Sigmoid colon (tissue), 7 donors: ENCODE results near the gene FKTN. TPM values are rescaled to one million over a fixed set of nuclear protein-coding genes. Genes with fewer than 3 reads are reported as not detected.

Experiments
- DNase-seq: peaks from one replicate; pipeline ENCODE4 v3.0.0-alpha.2; 2019
- H3K27ac ChIP-seq, 4 donors: fragments of 200-600 bp; sonication (generic); one replicate each; pipeline ENCODE4 v1.5.1; 2016 to 2019; ENCODE audit warnings: mild to moderate bottlenecking in 1 of 4
- H3K27me3 ChIP-seq, 3 donors: fragments of 200-600 bp; sonication (generic); one replicate each; pipeline ENCODE4 v1.5.1; 2019; ENCODE audit warnings: mild to moderate bottlenecking in 1 of 3
- H3K36me3 ChIP-seq, 4 donors: fragments of 200-600 bp; sonication (generic); one replicate each; pipeline ENCODE4 v1.5.1; 2016 to 2019
- H3K4me1 ChIP-seq, 4 donors: fragments of 200-600 bp; sonication (generic); one replicate each; pipeline ENCODE4 v1.5.1; 2017 to 2019
- H3K4me3 ChIP-seq, 4 donors: fragments of 200-600 bp; sonication (generic); one replicate each; pipeline ENCODE4 v1.5.1; 2017 to 2019; ENCODE audit warnings: mild to moderate bottlenecking in 2 of 4, moderate library complexity in 1 of 4
- H3K9me3 ChIP-seq, 4 donors: fragments of 200-600 bp in 3 of 4; sonication (generic) in 3 of 4; one replicate each; pipeline versions ENCODE4 v1.5.1 to v1.6.1; 2013 to 2019
- EP300 ChIP-seq, 4 donors: sonication (generic); formaldehyde crosslinking; IDR thresholded peaks; one replicate each; pipeline ENCODE4 v1.6.1; 2017; ENCODE audit warnings: antibody characterized with exemption in 4 of 4
- POLR2A ChIP-seq, 2 donors: fragments of 450-650 bp; IDR thresholded peaks; one replicate each; pipeline ENCODE4 v1.6.1; 2016; ENCODE audit warnings: antibody characterized with exemption in 2 of 2, mild to moderate bottlenecking in 2 of 2, moderate library complexity in 2 of 2
- POLR2AphosphoS5 ChIP-seq, 4 donors: sonication (generic); formaldehyde crosslinking; IDR thresholded peaks; one replicate each; pipeline ENCODE4 v1.6.1; 2017; ENCODE audit warnings: antibody characterized with exemption in 4 of 4
- WGBS, 2 donors: extraction: QIAGEN DNeasy Blood & Tissue Kit; methylation state at CpG; one replicate each; pipeline ENCODE4 v1.1.7; 2013; 5-methylcytosine and 5-hydroxymethylcytosine counted together
- intact Hi-C: fragments of 100-400 bp; cut with DNase I; formaldehyde crosslinking; loops from one replicate; pipeline ENCODE4 v1.15.1; 2023
- polyA plus RNA-seq, 3 donors: library from polyadenylated mRNA; stranded (reverse); fragments of 200-250 nt; gene quantifications; one replicate each; pipeline ENCODE4 v1.2.3, GENCODE V29; 2013
- total RNA-seq, 4 donors: library from RNA; depleted of rRNA; stranded (reverse); fragments of >200 nt; gene quantifications; one replicate each; pipeline ENCODE4 v1.1.0, GENCODE V29; 2016
- TF ChIP-seq, protein P1 (sequence below), 4 experiments: fragments of 450-650 bp in 3 of 4; fragments of 200-600 bp in 1 of 4; IDR thresholded peaks; one replicate each; pipeline ENCODE4 v1.5.1; 2016 to 2019; ENCODE audit warnings: antibody characterized with exemption in 4 of 4, mild to moderate bottlenecking in 3 of 4, moderate library complexity in 2 of 4
- donor health status: healthy with polysubstance abuse.
- donor health status: Bipolar disorder and iron deficiency.
- donor health status: healthy.

The FKTN gene
- total and polyA plus RNA-seq, 7 donors, result 0.60 to 13.9 (median 8.0) TPM

DNA sequence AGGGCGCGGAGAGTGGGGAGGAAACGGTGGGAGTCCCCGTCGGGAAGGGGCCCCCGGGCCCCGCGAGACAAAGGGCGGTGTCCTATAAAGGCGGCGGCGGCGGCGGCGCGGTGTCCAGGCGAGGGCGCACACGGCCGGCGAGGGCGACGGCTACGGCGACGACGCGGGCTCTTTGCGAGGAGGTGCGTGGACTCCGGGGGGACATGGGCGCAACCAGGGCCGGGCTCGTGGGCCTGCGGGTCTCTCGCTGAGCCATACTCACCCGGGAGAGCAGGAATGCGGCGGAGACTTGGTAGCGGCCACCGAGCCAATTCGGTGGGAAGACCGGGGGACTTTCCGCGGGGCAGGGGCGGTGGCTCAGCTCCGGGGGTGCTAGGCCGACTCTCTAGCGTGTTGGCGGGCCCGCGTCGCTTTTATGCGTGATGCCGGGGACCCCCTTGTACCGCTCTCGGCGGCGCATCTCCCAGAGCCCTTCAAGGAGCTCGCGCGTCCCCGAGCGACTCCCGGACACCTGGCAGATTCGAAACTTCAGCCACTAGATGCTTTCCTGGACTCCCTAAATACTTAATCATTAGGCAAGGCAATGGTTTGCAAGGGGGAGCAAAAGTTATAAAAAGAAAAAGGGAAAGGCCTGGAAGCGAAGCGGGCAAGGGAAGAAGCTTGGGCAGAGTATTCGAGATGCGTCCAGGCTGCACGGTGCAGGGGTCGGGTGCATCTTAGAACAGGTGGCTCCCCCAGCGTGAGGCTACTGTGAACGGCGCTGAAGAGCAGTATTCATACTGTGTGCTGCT, 98.4 kb downstream of the FKTN start:
- intact Hi-C loops, result no loop called here
- WGBS, 2 donors, result 1% methylated on average over 75 of the region's 75 CpGs
- TF ChIP-seq POLR2AphosphoS5 (IDR thresholded peaks at IDR 0.05) (no peak), EP300 (IDR thresholded peaks at IDR 0.05) (no peak), POLR2A (IDR thresholded peaks at IDR 0.05) (no peak)
- TF ChIP-seq, protein P1, sequence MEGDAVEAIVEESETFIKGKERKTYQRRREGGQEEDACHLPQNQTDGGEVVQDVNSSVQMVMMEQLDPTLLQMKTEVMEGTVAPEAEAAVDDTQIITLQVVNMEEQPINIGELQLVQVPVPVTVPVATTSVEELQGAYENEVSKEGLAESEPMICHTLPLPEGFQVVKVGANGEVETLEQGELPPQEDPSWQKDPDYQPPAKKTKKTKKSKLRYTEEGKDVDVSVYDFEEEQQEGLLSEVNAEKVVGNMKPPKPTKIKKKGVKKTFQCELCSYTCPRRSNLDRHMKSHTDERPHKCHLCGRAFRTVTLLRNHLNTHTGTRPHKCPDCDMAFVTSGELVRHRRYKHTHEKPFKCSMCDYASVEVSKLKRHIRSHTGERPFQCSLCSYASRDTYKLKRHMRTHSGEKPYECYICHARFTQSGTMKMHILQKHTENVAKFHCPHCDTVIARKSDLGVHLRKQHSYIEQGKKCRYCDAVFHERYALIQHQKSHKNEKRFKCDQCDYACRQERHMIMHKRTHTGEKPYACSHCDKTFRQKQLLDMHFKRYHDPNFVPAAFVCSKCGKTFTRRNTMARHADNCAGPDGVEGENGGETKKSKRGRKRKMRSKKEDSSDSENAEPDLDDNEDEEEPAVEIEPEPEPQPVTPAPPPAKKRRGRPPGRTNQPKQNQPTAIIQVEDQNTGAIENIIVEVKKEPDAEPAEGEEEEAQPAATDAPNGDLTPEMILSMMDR (IDR thresholded peaks at IDR 0.05), result no peak
- no peaks in the 10 kb centered on the region for H3K9me3 ChIP-seq
- no peak for DNase-seq
- H3K4me1 ChIP-seq, result peaks cover 0 to 12% (median 12%) of the 10 kb centered on the region in 4 donors
- peaks cover 3 to 41% (median 20%) of the 10 kb centered on the region in 3 donors for H3K27me3 ChIP-seq
- no peaks in the 10 kb centered on the region for H3K36me3 ChIP-seq
- peak overlapping the region; percentile 23 to 58 (median 46) for H3K4me3 ChIP-seq
- H3K27ac ChIP-seq, result no peak overlapping the region

DNA sequence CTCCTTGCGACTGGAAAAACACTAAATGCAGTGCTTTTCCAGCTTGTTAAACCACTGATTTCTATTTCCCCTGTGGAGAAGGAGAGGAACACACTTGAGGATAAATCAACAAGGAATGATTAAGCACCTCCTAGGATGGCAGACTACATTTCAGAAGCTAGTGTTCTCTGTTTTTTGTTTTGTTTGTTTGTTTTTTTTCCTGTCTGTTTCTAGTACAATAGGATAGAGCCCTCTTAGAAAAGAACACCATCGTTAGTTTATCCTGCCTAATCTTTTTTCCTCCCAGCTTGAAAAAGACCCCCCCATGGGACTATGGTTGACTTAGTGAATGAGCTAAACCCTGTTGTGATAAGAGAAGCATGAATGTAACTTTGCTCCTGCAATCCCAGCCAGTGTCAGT, 100.4 kb downstream of the FKTN start:
- 90 to 92% methylated on average over 2 of the region's 2 CpGs for WGBS, 2 donors
- DNase-seq, result no peak
- intact Hi-C loops, result no loop called here
- TF ChIP-seq EP300 (IDR thresholded peaks at IDR 0.05) (no peak), POLR2A (IDR thresholded peaks at IDR 0.05) (no peak), POLR2AphosphoS5 (IDR thresholded peaks at IDR 0.05) (no peak)
- TF ChIP-seq, protein P1 (IDR thresholded peaks at IDR 0.05), result no peak
- H3K4me1 ChIP-seq, result peaks cover 0 to 12% (median 12%) of the 10 kb centered on the region in 4 donors
- H3K27ac ChIP-seq, result no peak overlapping the region
- H3K4me3 ChIP-seq, result no peak overlapping the region
- no peaks in the 10 kb centered on the region for H3K9me3 ChIP-seq
- H3K36me3 ChIP-seq, result no peaks in the 10 kb centered on the region
- H3K27me3 ChIP-seq, result peaks cover 3 to 41% (median 20%) of the 10 kb centered on the region in 3 donors

DNA sequence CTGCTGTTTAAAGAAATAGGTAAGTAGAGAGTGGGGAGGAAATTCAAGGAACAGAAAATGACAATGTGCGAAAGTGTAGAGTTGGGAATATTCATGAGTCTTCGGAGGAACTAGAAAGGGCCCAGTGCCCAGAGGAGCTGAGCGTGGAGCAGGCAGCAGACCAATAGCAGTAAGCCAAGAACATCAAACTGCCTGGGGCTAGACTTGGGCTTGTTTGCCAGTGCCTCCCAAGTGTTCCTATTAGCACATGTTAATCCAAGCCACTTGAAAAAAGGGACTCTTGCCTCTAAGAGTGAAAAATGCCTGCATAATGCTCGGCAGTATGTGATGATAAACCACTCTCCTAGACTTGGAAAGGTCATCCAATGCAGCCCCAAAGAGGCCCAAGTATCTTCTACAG, 103.1 kb downstream of the FKTN start:
- intact Hi-C loops, result no loop called here
- TF ChIP-seq EP300 (IDR thresholded peaks at IDR 0.05), result no peak
- no peak overlapping the region for H3K4me3 ChIP-seq
- no peak for DNase-seq
- WGBS, 2 donors, result 92 to 96% methylated on average over 4 of the region's 4 CpGs
- H3K4me1 ChIP-seq, result peaks cover 0 to 10% (median 9%) of the 10 kb centered on the region in 4 donors
- no peaks in the 10 kb centered on the region for H3K9me3 ChIP-seq
- peaks cover 3 to 36% (median 14%) of the 10 kb centered on the region in 3 donors for H3K27me3 ChIP-seq
- H3K27ac ChIP-seq, result no peak overlapping the region
- H3K36me3 ChIP-seq, result no peaks in the 10 kb centered on the region

DNA sequence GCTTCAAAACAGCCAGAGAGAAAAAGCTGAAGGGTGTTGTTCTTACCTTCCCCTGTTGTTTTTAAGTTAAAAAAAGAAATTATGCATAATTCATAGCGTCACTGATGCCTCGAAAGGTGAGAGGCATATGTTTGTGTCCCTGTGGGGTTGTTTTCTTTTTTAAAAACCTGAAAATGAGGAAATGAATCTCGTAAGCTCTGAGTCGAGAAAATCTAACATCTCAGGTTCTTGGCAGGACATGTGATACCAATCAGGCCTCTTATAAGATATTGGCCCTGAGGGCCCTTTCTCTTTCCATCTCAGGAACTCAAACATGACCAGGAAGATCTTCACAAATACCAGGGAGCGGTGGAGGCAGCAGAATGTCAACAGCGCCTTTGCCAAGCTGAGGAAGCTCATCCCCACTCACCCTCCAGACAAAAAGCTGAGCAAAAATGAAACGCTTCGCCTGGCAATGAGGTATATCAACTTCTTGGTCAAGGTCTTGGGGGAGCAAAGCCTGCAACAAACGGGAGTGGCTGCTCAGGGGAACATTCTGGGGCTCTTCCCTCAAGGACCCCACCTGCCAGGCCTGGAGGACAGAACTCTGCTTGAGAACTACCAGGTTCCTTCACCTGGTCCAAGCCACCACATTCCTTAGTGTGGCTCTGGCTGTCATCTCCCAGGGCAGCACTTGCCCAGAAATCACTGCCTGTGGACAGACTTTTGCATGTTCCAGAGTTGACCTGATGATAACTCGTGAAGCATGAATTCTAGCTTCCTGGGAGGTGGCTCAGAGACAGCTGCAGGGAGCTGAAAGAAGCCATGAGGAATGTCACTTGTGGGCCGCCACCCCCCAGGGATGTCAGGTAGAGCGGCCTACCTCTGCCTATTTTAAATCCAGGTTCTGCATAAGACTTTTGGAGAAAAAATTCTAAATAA, 104.5 kb downstream of the FKTN start, which contains the start of gene TAL2:
TSS of gene TAL2 (plus strand) at position 274 of the 921 bp plus-strand sequence. CDS start at position 314, 40 bp downstream.
- H3K4me3 ChIP-seq, result no peak within 1 kb of the TSS
- TF ChIP-seq POLR2AphosphoS5 (IDR thresholded peaks at IDR 0.05) (no peak), EP300 (IDR thresholded peaks at IDR 0.05) (no peak), POLR2A (IDR thresholded peaks at IDR 0.05) (no peak)
- TF ChIP-seq, protein P1 (IDR thresholded peaks at IDR 0.05), result no peak
- 82 to 88% methylated on average over 12 of the region's 12 CpGs for WGBS, 2 donors
- H3K36me3 ChIP-seq, result no peaks in the 10 kb centered on the region
- no peaks in the 10 kb centered on the region for H3K9me3 ChIP-seq
- no peak within 1 kb of the TSS for H3K27ac ChIP-seq
- intact Hi-C loops, result no loop called here
- H3K27me3 ChIP-seq, result peaks cover 0 to 22% (median 0%) of the 10 kb centered on the region in 3 donors
- no peak for DNase-seq
- no peaks in the 10 kb centered on the region for H3K4me1 ChIP-seq

DNA sequence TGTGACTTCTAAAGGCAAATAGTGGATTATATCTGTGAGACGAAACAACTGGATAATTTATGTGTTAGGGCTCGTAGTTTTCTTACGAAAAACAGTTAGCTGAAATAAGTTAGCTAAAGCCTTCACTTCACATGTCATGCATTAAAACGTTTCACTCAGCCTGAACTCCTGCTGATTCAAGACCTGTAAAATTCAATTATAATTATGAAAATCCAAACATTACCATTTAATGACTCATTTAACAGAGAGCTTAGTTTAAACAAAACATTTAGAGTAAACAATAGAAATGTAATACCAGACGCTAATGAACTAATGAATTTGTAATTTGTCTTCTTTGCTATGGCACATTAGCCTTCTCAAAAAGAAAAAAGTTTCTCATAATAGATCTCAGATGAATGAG, 106.0 kb downstream of the FKTN start:
- H3K36me3 ChIP-seq, result no peaks in the 10 kb centered on the region
- no peaks in the 10 kb centered on the region for H3K9me3 ChIP-seq
- intact Hi-C loops, result no loop called here
- no peak overlapping the region for H3K4me3 ChIP-seq
- H3K27me3 ChIP-seq, result peaks cover 0 to 7% (median 0%) of the 10 kb centered on the region in 3 donors
- H3K27ac ChIP-seq, result no peak overlapping the region
- no peaks in the 10 kb centered on the region for H3K4me1 ChIP-seq
- 76 to 83% methylated on average over 5 of the region's 5 CpGs for WGBS, 2 donors
- TF ChIP-seq, protein P1 (IDR thresholded peaks at IDR 0.05), result no peak
- TF ChIP-seq EP300 (IDR thresholded peaks at IDR 0.05), result no peak
- TF ChIP-seq POLR2A (IDR thresholded peaks at IDR 0.05), result no peak
- no peak for TF ChIP-seq POLR2AphosphoS5 (IDR thresholded peaks at IDR 0.05)
- DNase-seq, result no peak
